HepG2 (cell line): ENCODE data around the gene RNASE12. TPM values are rescaled to one million over a fixed set of nuclear protein-coding genes. Genes with fewer than 3 reads are reported as not detected.

Source experiments
- ARID4A ChIP-seq: sonication (generic); formaldehyde crosslinking; IDR thresholded peaks from 2 replicates; pipeline ENCODE4 v1.5.0; 2020; ENCODE audit warnings: mild to moderate bottlenecking, missing genetic modification reagents, borderline replicate concordance
- GABPB1 ChIP-seq: IDR thresholded peaks from 2 replicates; pipeline ENCODE4 v1.6.1; 2016; ENCODE audit warnings: mild to moderate bottlenecking, missing genetic modification reagents, moderate library complexity, missing compliant biosample characterization
- HNRNPLL ChIP-seq: fragments of 200-400 bp; formaldehyde crosslinking; IDR thresholded peaks from 2 replicates; pipeline ENCODE4 v1.6.1; 2017; ENCODE audit warnings: mild to moderate bottlenecking, low read depth, low read length; ENCODE audit not compliant: poor library complexity, severe bottlenecking
- RFXANK ChIP-seq: IDR thresholded peaks from 2 replicates; pipeline ENCODE4 v1.6.1; 2016
- SIN3A ChIP-seq: IDR thresholded peaks from 2 replicates; pipeline ENCODE4 v1.6.1; 2011; ENCODE audit warnings: low read depth, mild to moderate bottlenecking, control low read depth, low read length, borderline replicate concordance
- SIX1 ChIP-seq: sonication (generic); formaldehyde crosslinking; IDR thresholded peaks from 2 replicates; pipeline ENCODE4 v1.4.0; 2020; ENCODE audit warnings: missing genetic modification reagents, borderline replicate concordance
- SNAI1 ChIP-seq: sonication (generic); formaldehyde crosslinking; IDR thresholded peaks from 2 replicates; pipeline ENCODE4 v1.5.0; 2020; ENCODE audit warnings: mild to moderate bottlenecking, missing genetic modification reagents, borderline replicate concordance
- TBX2 ChIP-seq: sonication (generic); formaldehyde crosslinking; IDR thresholded peaks from 2 replicates; pipeline ENCODE4 v1.5.0; 2020; ENCODE audit warnings: missing genetic modification reagents, mild to moderate bottlenecking, borderline replicate concordance
- TFDP1 ChIP-seq: IDR thresholded peaks from 2 replicates; pipeline ENCODE4 v1.6.1; 2016; ENCODE audit warnings: missing compliant biosample characterization, missing genetic modification reagents, borderline replicate concordance
- THAP11 ChIP-seq: IDR thresholded peaks from 2 replicates; pipeline ENCODE4 v1.6.1; 2016; ENCODE audit warnings: missing biosample characterization, missing genetic modification reagents
- THRA ChIP-seq: sonication (generic); formaldehyde crosslinking; IDR thresholded peaks from 2 replicates; pipeline ENCODE4 v1.4.0; 2020; ENCODE audit warnings: missing genetic modification reagents, borderline replicate concordance
- YEATS2 ChIP-seq: sonication (generic); formaldehyde crosslinking; IDR thresholded peaks from 2 replicates; pipeline ENCODE4 v1.4.0; 2020; ENCODE audit warnings: missing genetic modification reagents, borderline replicate concordance
- ZBTB33 ChIP-seq: sonication (generic); formaldehyde crosslinking; IDR thresholded peaks from 2 replicates; pipeline ENCODE4 v1.4.0; 2020; ENCODE audit warnings: missing genetic modification reagents
- ZNF136 ChIP-seq: sonication (generic); formaldehyde crosslinking; IDR thresholded peaks from 2 replicates; pipeline ENCODE4 v1.8.1; 2022; ENCODE audit warnings: low read depth, mild to moderate bottlenecking, moderate library complexity, missing genetic modification reagents
- ZNF331 ChIP-seq: sonication (generic); formaldehyde crosslinking; IDR thresholded peaks from 2 replicates; pipeline ENCODE4 v1.4.0; 2020; ENCODE audit warnings: missing genetic modification reagents
- ZNF496 ChIP-seq: sonication (generic); formaldehyde crosslinking; IDR thresholded peaks from 2 replicates; pipeline ENCODE4 v1.8.1; 2023; ENCODE audit warnings: mild to moderate bottlenecking, moderate library complexity, missing genetic modification reagents; ENCODE audit not compliant: insufficient replicate concordance
- ZNF740 ChIP-seq: sonication (generic); formaldehyde crosslinking; IDR thresholded peaks from 2 replicates; pipeline ENCODE4 v1.4.0; 2020; ENCODE audit warnings: missing genetic modification reagents
- polyA plus RNA-seq, 8 experiments: library from polyadenylated mRNA; depleted of rRNA in 3 of 8; stranded (reverse) in 7 of 8; unstranded in 1 of 8; fragments of >200 nt; fragmentation: Illumina TruSeq in 4 of 8; extraction: Trizol in 4 of 8; gene quantifications; 2 replicates each; pipeline versions ENCODE4 v1.2.1 to v1.2.3, GENCODE V29; 2011 to 2016; ENCODE audit warnings: low read depth in 4 of 8, missing spikeins in 1 of 8, mixed read lengths in 1 of 8; ENCODE audit not compliant: insufficient read depth in 1 of 8
- total RNA-seq, 5 experiments: library from RNA; depleted of rRNA; stranded (reverse); fragments of >200 nt; fragmentation: Illumina TruSeq; extraction: Trizol; gene quantifications; 2 replicates each; pipeline ENCODE4 v1.2.3, GENCODE V29; 2016; ENCODE audit warnings: low read depth in 1 of 5

RNASE12 gene
- total and polyA plus RNA-seq, 2 of the 13 experiments (the other 11 are each of a cell fraction or from before 2014, with no cell fraction given) = not detected

GRCh38 chr14:20609215-20610001, 18.2 kb upstream of the RNASE12 start (continued):
- TF ChIP-seq ZNF136 (CRISPR knock-in tag) (peak; percentile 7; the same call in 1 of the 2 replicates), GABPB1 (peak; percentile 59; the same call in 1 of the 2 replicates), RFXANK (CRISPR knock-in tag) (peak; percentile 39; the same call in 1 of the 2 replicates), THRA (CRISPR knock-in tag) (0 out of 2 replicates have a peak, but pooled peaks have one; percentile 24), ARID4A (CRISPR knock-in tag) (peak; percentile 14; the same call in 1 of the 2 replicates), SNAI1 (CRISPR knock-in tag) (peak; percentile 96; the same call in 1 of the 2 replicates), SIX1 (CRISPR knock-in tag) (no peak), SIN3A (no peak; the same call in 1 of the 2 replicates), HNRNPLL (peak; percentile 14), TBX2 (no peak), ZBTB33 (CRISPR knock-in tag) (0 out of 2 replicates have a peak, but pooled peaks have one; percentile 74), TFDP1 (CRISPR knock-in tag) (peak; percentile 8; the same call in 1 of the 2 replicates), YEATS2 (CRISPR knock-in tag) (0 out of 2 replicates have a peak, but pooled peaks have one; percentile 12), THAP11 (CRISPR knock-in tag) (peak; percentile 71), ZNF496 (CRISPR knock-in tag) (no peak), ZNF331 (CRISPR knock-in tag) (peak; percentile 52; the same call in 1 of the 2 replicates), ZNF740 (CRISPR knock-in tag) (no peak)
